RWPE1 (cell line): Measurements from ENCODE around the gene SLC26A4.

Experiments
- CTCF ChIA-PET: fragments of 350-600 bp; sonication (Branson Sonifier 250); formaldehyde crosslinking; extraction: SDS; loops from one replicate; lab custom pipeline; 2021; lab: Yijun Ruan, JAX
- POLR2A ChIA-PET: fragments of 400-600 bp; formaldehyde crosslinking; extraction: SDS; loops from one replicate; lab custom pipeline; 2020; ENCODE audit warnings: antibody characterized with exemption; ENCODE audit not compliant: low non-redundant PET; lab: Yijun Ruan, JAX
- DNase-seq: peaks from one replicate; pipeline ENCODE4 v3.0.0; 2012; ENCODE audit warnings: low spot score
- H3K27ac ChIP-seq: fragments of 450-650 bp; 2 replicates; pipeline ENCODE4 v1.5.1; 2017
- CTCF ChIP-seq: fragments of 450-650 bp; conservative IDR thresholded peaks from 2 replicates; pipeline ENCODE4 v1.5.1; 2017; ENCODE audit warnings: low read depth, mild to moderate bottlenecking

SLC26A4 gene

GRCh38 chr7:107708956-107709355, 48.3 kb downstream of the SLC26A4 start:
- POLR2A ChIA-PET: no interaction called here
- H3K27ac ChIP-seq: no peak overlapping the region
- DNase-seq: no peak
- TF ChIP-seq CTCF: no peak
- CTCF ChIA-PET: no interaction called here

GRCh38 chr7:107711301-107711700, 50.7 kb downstream of the SLC26A4 start:
- ChIA-PET CTCF (no interaction called here), POLR2A (interaction anchor here (0.6 kb wide), 1 partner anchor 32 kb away, joined by 3 read pairs; no protein-coding TSS in a partner anchor)
- DNase-seq: no peak
- no peak overlapping the region for H3K27ac ChIP-seq
- no peak for TF ChIP-seq CTCF

- CTCF ChIA-PET: no interaction called here
- H3K27ac ChIP-seq: no peak overlapping the region
- POLR2A ChIA-PET: interaction anchor here (0.6 kb wide), 1 partner anchor 31 kb away, joined by 3 read pairs; no protein-coding TSS in a partner anchor
- no peak for DNase-seq
- TF ChIP-seq CTCF: no peak
These were observed 51.4 kb downstream of the SLC26A4 start for GRCh38 chr7:107712025-107712424.

- CTCF ChIA-PET: no interaction called here
- peak; percentile 27 for DNase-seq
- no peak for TF ChIP-seq CTCF
- POLR2A ChIA-PET: no interaction called here
- no peak overlapping the region for H3K27ac ChIP-seq
These were observed 52.3 kb downstream of the SLC26A4 start for GRCh38 chr7:107712896-107713295.

GRCh38 chr7:107715531-107715930, 54.9 kb downstream of the SLC26A4 start:
- peak; percentile 34 for DNase-seq
- POLR2A ChIA-PET: no interaction called here
- CTCF ChIA-PET: no interaction called here
- no peak overlapping the region for H3K27ac ChIP-seq
- no peak for TF ChIP-seq CTCF

- ChIA-PET CTCF (no interaction called here), POLR2A (no interaction called here)
- DNase-seq: no peak
- no peak for TF ChIP-seq CTCF
- H3K27ac ChIP-seq: no peak overlapping the region
These were observed 58.0 kb downstream of the SLC26A4 start for GRCh38 chr7:107718456-107719193.
